ENCODE data around the gene OSBPL8.

- no peak for TF ChIP-seq POLR2A (IDR thresholded peaks at IDR 0.05)
- no peak for TF ChIP-seq POLR2AphosphoS5 (IDR thresholded peaks at IDR 0.05)
Measured at GRCh38 chr12:76457818-76458217, 101.8 kb downstream of the OSBPL8 start.

Measured in transverse colon (tissue), 3 donors.